GM18909 (cell line): ENCODE measurements around the gene SLC35D1.

Source experiments
- ATAC-seq: cut with Tn5 transposase; IDR thresholded peaks from one replicate; pipeline ENCODE4 v1.9.1; 2021; ENCODE audit warnings: mild to moderate bottlenecking; ENCODE audit not compliant: unreplicated experiment, poor library complexity

SLC35D1 gene

DNA sequence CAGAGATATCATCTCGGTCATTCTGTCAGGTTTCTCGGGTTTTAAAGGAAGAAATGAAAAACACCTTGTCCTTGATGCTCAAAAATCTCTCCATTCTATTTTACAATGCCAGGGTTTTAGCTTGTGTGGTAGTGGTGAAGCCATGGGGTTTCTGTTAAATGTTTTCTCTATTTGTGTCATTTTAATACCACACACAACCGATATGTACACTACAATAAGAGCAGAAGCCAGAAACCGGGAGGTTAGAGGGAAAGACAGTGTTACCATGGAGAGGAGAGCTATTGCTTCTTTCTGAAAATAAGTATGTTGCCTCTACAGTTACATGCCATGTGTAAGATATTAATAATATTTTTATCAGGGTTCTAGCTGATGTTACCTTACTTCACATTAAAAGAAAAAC lies 2.8 kb downstream of the SLC35D1 start:
- ATAC-seq: no peak

DNA sequence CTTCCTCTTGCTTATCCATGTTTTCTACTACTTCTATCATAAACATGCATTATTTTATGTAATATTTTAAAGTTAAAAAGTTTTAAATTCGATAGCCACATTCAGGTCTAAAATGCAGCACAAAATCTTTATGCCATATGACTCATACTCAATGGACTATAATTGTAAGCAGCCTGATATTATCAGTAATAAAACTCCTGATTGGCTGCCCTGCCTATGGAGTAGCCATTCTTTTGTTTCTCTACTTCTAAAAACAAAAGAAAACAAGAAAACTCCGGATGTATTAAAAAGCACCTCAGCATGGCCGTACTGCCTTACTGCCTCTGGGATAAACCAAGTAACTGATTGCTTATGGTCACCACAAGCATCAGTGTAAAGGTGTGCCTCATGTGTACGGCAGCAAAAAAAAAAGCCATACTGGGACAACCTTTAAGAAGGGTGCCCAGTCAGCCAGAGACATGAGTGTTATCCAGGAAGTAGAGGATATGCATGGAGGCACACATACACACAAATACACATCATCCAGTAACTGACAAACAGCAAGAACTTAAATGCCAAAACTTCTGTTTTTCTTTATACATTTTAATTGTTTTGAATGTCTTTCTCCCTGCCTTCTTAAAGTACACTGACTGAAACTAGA lies 9.2 kb downstream of the SLC35D1 start:
- ATAC-seq: no peak

DNA sequence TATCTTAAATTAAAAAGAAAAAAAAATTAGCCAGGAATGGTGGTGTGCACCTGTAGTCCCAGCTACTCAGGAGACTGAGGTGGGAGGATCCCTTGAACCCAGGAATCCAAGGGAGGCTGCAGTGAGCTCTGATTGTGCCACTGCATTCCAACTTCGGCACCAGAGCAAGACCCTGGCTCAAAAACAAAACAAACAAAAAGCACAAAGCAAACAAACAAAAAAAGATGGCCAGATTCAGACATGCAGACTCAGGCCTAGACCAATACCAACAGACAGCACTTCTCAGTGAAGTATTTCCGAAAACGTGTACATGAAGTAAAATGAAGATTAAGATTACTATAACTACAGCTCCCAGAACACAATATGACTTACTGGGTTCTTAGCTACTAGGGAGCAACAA lies 10.6 kb downstream of the SLC35D1 start:
- no peak for ATAC-seq

DNA sequence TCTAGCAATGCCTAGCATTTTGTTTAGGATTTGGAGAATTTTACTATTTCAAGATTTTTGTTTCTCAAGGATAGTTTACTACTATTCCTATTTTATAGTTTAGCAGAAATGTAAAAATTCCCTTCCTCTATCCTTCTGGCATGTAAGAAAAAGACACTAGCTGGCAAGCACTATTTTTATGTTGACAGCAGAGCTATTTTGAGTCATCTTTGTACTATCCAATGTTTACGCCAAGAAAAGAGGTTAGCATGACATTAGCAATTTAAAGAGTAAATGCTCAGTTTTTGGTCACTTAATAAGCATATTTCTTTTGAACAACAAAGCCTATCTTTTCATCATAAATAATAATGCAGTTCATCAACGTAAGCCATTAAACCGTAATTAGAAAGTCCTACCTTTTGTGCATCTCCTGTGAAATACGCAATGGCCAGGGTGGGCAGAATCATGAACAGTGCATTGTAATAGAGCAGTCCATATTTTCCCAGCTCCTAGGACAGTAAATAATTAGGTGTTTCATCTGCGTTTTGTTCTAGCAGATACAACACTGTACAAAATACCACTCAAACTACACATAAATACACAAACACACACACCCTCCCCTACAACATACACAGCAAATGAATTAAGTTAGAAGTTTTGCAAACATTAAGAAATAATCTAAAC lies 12.0 kb downstream of the SLC35D1 start:
- ATAC-seq: no peak

DNA sequence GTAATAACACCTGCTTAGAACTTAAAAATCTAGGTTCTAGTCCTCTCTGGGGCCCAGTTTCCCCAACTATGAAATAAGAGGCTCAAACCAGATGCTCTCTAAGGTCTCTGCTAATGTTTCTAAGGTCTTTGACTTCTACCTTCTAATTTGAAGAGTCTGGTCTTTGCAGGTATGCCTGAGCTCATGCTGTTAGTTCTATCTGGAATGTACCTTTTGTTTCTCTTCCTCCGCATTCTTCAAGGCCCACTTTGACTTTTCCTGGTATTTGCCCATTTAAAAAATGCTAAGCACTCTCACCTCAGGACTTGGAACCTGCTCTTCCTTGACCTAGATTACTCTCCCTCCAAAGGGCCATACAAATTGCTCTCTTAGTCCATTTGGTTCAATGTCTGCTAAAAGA lies 13.5 kb downstream of the SLC35D1 start:
- no peak for ATAC-seq

DNA sequence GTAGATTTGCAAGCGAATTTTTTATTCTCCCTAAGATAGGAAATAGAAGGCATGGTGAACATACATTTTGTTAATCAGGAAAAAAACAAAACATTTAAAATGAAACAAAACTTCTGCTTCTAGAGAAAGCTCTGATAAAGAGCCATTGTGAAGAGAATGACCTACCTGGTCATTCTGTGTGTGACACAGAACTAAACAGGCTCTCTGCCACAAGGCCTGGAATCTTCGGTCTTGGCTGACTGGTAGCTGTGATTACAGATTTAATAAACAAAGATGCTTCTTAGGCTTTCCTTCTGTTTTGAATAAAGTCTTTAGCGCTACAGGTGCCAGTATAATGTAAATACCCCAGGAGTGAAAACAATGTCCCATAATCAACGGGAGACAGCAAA lies 22.1 kb downstream of the SLC35D1 start:
- ATAC-seq: no peak

DNA sequence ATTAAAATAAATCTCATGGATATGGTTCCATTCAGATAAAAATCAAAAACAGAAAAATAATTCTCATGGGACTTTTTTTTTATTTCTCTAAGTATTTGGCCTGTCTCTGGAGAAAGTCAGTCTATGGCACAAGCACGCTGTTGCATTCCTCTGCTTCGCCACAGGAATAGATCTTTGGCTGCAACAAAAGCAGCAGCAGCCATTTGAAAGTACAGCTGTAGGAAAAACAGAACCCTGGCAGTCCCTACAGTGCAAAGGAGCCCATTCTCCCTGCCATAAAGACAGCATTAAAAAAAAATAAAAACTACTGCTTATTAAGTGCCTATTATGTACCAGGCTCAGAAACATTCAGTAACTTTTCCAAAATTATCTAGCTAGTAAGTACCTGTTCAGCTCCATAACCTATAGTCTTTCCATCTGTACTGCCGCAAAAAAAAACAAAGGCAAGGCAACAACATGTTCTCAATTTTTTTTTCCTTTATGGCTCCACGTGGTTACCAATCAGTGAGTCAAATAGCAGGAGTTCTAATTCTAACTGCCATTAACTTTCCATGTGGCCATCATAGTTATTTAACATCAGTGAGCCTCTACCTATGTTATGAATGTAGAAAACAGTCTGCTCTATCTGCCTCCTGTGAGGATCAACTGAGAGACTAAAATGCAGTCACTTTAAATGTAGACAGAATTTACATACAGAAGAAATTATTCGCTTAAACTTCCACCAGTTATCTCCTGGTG lies 22.7 kb downstream of the SLC35D1 start:
- ATAC-seq: no peak

DNA sequence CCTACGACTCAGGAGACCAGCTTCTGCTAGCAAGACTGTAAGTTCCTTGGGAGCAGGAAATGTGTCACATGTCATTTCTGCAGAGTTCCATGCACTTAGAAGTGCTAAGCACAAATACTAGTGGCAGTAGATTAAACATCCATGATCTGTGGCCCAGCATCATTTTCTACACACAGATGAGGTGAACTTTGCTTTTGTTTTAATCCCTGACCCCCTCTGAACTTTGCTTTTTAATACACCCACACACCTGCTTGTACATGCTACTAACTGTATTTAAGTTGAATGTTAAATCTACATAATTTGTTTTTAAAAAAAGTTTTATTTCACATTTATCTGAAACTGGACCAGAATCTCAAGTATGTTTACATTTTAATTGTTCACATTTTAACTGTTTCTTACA lies 24.5 kb downstream of the SLC35D1 start:
- no peak for ATAC-seq

DNA sequence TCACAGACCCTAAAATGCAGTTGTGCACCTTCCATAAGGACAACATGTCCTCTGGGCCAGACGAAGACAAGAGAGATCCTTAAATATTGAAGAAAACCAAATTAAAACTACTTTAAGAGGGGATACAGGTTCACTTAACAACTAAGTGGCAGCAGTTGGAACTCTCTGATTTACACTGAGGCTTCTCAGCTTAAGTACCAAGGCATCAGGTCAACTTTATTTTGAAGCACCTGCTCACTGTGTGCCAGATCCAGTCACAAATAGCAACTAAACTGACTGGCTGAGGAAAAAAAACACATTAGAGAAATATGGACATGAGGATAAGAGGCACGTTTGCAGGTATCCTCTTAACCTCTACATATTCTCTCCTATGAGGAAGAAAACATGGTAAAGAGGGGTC lies 33.2 kb downstream of the SLC35D1 start:
- ATAC-seq: no peak

DNA sequence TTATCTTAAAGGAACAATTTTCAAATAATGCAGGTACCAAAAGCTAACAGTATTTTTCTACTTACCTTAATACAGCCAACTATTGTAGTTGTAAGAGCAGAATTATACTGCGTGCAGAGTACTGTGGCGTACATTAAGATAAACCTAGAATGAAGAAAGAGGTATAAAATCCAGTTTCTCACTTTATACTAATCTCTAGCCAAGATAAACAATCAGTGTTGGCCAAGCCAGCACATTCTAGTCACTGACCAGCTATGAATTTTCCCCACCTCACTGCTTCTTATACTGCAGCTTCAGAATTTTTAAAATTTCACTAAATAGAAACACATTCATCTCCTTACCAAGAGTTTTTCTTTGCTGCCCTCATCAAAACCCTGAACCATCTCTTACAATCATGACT lies 33.6 kb downstream of the SLC35D1 start:
- no peak for ATAC-seq

DNA sequence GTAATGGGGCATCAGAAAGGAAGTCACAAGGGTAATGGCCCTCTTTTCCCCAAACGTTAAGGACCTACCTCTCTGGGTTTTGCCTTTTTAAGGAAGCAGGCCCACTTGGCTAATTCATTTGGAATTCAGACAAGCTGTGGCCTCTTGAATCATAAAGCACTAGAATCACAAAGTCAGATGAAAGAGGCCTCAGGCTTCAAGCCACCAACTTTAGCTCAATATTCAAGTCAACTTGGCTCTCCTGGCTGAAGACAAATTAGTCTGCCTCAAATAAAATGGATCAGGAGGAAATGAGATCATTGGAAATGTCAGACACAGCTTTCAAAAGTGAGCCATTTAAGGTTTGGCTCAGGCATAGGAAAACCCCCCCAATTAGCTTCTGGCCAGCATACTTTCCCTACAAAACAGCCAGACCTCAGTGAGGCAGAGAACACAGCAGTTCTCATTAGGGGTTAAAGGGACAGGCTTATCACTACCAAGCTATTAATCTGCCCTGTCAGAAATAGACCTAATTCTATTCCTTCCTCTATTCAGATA lies 34.3 kb downstream of the SLC35D1 start:
- ATAC-seq: no peak

DNA sequence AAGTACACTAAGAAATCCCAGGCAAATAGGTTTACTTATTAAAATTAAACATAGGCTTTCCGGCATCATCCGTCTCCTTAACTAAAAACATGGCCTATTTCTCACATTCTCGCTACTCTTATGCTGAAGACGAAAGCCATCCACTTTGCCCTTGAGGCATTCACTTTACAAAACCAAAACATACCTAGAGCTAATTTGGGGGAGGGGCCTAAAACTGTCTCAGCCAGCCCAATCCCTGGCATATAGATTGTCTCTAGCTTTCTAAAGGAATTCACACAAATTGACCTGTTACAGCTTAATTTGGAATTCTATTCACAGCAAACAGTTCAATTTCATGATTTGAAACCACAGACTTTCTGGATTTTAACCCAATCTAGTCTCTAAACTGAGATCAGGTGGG lies 34.8 kb downstream of the SLC35D1 start:
- no peak for ATAC-seq

DNA sequence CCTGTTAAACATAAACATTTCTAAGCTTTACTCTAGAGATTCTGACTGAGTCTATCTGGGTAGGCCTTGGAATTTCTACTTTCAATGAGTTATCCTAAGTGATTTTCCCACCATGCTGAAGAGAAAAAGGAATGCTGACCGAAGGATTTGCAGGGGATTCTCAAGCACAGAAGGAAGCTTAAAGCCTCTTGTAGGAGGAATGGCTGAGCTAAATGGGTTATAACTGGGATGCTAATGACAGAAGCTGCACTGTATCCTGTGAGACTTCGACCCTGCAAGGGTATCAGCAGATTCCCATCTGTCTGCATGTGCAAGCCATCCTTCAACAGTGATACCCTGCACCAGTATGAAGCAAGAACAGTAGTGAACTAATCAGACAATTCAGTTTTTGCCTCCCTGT lies 35.4 kb downstream of the SLC35D1 start:
- ATAC-seq: no peak

DNA sequence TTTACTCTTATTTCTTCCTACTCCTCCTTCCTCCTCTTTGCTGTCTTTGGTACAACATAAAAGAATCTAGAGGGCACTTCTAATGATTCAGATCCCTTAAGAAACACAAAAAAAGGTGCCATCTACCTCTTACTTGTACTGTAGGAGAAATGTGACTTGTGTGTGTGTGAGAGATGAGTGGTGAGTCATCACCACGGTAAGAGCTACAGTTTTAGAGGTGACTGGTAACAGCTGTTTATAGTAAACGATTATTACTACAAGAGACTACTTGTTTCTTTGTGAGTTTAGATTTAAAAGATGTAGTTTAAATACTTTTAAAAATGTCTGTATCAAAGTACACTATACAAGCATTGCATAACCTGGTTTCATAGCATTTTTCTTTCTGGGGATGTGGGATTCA lies 40.4 kb downstream of the SLC35D1 start:
- ATAC-seq: no peak

DNA sequence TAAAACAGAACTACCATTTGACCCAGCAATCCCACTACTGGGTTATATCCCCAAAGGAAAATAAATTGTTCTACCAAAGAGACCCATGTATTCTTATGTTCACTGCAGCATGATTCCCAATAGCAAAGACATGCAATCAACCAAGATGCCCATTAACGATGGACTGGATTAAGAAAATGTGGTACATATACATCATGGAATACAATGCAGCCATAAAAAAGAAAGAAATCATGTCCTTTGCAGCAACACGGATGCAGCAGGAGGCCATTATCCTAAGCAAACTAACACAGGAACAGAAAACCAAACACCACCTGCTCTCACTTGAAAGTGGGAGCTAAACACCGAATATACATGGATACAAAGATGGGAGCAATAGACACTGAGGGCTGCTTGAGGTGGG lies 44.2 kb downstream of the SLC35D1 start:
- no peak for ATAC-seq

DNA sequence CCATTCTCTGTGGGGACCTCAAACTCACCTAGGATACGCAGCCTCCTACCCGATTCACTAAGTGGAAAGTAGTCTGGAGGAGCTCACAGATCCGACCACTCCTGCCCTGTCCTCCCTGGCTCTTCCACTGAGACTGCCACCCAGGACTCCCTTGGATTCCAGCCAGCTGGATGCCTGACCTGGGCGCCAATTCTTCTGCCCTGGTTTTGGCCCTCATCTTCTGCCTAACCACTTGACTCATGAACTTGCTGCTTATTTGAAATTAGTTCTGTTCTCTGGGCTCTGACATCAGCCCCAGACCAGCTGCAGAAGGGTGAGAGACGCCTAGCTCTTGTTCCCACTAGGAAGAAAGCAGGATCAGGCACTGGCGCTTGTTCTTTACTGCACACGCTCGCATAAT lies 48.9 kb downstream of the SLC35D1 start:
- ATAC-seq: no peak

DNA sequence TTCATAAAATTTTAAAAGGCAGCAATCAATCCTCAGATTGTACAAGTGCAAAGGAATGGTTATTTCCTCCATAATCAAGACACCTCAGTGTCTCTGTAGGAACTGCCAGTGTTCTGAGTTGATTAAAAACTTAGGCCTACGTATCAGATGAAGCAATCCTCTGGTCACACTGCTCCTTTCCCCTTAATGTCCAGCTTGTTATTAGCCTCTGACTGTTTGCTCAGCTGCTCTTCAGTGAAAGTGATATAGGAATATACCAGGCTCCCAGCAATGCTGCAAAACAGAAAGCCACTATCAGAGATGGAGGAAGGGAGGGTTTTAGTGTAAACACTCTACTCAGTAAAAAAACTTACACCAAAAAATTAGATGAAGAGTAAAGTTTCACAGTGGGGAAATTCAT lies 49.8 kb downstream of the SLC35D1 start:
- ATAC-seq: no peak

DNA sequence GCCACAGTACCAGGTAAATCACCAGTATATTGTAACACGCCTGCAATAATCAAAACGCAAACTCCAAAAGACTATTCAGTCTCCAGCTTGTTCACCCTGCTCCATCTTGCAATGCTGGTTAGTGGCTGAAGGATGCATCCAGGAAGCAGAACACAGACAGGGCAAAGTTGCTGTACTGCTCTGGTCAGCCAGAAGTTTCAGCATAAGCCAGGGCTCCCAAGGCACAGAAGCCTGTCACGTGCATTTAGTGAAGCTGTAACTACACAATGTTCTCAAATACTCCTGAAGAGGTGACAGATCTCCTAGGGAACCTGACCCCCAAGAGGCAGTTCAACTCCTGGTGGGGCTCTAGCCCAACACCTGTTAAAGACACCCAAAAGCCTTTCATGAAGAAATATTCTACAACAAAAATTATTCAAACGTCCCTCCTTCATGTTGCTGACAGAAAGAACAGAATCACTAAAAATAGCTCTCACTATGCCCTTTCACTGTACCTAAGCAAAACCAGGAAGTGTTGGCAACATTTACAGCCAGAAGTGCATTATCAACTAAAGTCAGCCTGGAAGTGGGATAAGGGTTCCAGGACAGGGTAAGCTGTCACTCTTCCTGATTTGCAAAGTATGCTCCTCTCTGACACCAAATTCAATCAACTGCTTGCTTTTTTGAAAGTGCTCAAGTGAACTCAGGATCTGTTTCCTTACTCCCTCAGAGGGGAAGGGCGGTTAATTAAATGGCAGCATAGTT lies 52.1 kb downstream of the SLC35D1 start:
- no peak for ATAC-seq

DNA sequence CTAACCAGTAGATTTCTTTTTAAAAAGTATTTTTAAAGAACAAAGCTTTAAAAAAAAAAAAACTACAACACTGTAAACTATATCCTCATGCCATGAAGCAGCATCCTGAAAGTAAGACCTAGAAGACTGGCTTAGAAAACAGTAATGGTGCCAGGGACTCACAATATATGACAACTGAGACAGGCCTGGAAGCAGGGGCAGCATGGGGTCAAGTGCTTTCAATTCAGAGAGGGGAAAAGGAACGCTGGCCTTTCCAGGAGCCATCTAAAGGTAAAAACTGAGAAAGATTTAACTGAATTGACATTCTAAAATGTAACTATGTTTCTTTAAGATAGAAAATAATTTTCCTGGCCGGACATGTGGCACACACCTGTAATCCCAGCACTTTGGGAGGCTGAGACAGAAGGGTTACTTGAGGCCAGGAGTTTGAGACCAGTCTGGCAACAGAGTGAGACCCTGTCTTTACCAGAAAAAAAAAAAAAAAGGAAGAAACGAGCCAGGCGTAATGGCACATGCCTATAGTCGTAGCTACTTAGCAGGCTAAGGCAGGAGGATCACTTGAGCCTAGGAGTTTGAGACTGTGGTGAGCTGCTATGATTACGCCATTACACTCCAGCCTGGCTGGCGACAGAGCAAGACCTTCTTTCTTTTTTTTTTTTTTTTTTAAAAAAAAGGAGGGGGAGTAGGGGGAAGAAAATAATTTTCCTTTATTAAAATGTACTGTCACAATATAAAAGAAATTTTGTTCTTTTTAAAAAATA lies 54.1 kb downstream of the SLC35D1 start:
- no peak for ATAC-seq

DNA sequence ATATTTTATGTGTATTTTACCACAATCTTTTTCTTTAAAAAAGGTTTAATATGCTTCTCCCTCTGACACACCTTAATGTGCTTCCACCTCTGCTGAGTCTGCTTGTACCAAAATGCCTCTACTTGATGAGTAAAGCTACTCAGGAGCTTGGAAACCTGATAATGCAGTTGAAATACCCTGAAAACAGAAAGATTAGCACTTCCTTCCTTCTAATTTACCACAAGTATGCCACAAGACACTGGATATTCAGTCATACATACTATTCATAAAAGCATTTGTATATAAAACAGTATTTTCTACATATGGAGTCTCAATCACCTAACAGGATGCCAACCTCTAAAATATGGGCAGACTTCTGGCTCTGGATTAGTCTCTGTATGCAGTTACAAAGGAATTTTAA lies 55.0 kb downstream of the SLC35D1 start:
- ATAC-seq: no peak
